HG03097 (cell line): ENCODE results near the gene OR4C3.
"Not testable (repeated sequence)": the region's sequence is repeated elsewhere in the genome, so short reads cannot be mapped to it uniquely, and the experiment has no call there.

Experiments
- ATAC-seq: cut with Tn5 transposase; IDR thresholded peaks from one replicate; pipeline ENCODE4 v1.9.1; 2021; ENCODE audit not compliant: unreplicated experiment, low FRiP score

The OR4C3 gene

DNA sequence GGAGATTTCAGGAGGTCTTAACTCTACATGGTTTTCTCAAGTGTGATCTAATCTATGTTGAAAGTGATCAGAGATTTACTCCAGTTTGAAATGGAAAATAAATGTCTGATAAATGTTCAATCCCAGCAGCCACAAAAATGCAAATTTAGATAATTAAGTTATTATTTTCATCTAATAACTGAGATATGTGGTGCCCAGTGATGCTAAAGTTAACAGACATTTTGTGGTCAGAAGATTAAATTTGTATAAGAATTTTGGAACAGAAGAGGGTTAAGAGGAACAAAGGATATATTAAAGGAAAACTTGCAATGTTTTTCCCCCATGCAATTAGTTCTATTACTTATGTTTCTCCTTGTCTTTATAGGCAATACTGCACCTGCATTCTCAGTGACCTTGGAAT lies at the start of gene OR4C3:
Gene OR4C3 (plus strand): TSS at position 301 of the 400 bp plus-strand sequence. CDS start 102 bp downstream, outside the sequence.
- ATAC-seq, result not testable (repeated sequence)

DNA sequence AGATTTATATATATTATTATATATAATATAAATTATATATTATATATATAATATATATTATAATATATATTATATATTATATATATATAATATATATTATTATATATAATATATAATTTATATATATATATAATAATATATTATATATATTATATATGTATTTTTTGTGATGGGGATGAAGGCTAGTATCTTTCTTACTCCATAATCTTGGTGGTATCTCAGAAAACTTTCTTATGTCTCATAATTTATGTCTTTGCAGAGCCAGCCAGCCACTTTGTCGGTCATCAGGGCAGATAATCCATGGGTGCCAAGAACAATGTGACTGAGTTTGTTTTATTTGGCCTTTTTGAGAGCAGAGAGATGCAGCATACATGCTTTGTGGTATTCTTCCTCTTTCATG lies 18.8 kb upstream of the OR4C3 start, which contains the start of gene OR4S1:
Gene OR4S1 (plus strand): TSS at position 301 of the 400 bp plus-strand sequence. CDS start 0 bp downstream, at position 301.
- ATAC-seq, result no peak

DNA sequence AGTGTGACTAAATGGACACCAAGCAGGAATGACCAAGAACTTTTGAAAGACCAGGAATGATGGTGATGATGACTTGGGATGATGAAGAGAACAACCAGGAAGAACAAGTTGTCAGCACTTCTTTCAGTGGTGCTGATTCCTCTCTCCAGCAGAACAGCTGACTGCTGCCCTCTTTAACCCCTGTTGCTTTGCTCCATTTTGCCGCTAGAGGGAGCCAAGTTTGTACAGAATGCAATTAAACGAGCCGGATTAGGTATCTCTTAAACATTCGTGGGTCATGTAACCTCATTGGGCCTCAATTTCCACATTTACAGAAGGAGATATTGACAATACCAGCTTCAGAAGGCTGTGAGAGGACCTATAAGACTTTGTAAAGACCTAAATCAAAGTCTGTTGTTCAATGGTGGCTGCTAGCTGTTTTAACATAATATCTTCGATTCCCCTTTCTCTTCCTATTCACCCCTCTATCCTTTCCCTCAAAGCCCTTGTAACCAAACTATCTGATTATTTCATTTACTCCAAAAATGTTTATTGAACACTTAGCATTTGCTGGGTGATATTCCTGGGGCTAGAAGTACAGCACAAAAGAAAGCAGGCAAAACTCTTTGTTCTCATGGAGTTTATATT lies 16.8 kb upstream of the OR4C3 start:
- no peak for ATAC-seq

DNA sequence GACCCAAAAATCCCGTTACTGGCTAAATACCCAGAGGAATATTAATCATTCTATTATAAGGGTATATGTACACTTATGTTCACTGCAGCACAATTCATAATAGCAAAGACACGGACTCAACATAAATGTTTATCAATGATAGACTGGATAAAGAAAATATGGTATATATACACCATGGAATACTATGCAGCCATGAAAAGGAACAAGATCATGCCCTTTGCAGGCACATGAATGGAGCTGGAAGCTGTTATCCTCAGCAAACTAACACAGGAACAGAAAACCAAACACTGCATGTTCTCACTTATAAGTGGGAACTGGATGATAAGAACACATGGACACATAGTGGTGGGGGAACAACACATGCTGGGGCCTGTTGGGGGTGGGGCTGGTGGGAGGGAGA lies 11.1 kb upstream of the OR4C3 start:
- not testable (repeated sequence) for ATAC-seq

DNA sequence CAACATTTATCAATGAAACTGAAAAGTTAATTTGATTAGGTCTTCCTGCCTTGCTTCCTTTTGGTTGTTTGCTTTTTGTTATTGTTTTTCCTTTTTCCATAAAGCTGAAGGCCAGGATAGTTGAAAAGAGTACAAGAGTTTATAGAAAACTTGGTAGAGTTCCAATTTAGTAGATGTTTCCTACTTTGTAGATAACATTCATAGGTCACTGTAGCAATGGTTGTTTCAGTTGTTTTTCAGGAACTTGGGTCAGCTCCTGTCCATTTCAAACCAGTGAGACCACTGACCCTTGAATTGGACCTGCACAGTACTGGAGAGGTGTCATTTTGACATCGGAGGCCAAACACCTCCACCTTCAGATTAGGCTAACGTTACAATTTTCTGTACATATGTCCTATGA lies 4.9 kb upstream of the OR4C3 start:
- ATAC-seq, result not testable (repeated sequence)

DNA sequence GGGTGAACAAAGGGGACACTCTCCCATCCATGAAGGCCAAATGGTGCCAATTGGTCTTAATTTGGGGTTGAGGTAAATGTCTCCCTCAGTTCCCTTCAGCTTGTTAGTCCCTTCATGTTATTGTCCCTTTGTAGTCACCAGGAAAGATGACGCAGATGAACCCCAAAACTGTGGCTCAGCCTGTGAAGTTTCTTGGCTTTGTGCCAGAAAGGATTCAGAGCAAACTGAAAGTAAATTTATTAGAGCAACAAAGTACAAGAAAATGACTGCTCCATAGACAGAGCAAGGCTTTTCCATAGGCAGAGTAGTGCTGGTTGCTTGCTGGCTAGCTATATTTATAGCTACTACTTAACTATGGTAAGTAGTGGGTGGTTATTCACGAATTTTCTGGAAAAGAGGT lies 16.7 kb downstream of the OR4C3 start:
- no peak for ATAC-seq

DNA sequence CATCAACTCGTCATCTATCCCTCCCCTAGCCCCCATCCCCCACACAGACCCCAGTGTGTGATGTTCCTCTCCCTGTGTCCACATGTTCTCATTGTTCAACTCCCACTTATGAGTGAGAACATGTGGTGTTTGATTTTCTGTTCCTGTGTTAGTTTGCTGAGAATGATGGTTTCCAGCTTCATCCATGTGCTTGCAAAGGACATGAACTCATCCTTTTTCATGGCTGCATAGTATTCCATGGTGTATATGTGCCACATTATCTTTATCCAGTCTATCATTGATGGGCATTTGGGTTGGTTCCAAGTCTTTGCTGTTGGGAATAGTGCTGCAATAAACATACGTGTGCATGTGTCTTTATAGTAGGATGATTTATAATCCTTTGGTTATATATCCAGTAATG lies 17.8 kb downstream of the OR4C3 start:
- ATAC-seq, result not testable (repeated sequence)

DNA sequence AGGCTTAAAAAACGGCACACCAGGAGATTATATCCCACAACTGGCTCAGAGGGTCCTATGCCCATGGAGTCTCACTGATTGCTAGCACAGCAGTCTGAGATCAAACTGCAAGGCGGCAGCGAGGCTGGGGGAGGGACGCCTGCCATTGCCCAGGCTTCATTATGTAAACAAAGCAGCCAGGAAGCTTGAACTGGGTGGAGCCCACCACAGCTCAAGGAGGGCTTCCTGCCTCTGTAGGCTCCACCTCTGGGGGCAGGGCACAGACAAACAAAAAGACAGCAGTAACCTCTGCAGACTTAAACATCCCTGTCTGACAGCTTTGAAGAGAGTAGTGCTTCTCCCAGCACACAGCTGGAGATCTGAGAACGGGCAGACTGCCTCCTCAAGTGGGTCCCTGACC lies 21.6 kb downstream of the OR4C3 start:
- ATAC-seq, result not testable (repeated sequence)

DNA sequence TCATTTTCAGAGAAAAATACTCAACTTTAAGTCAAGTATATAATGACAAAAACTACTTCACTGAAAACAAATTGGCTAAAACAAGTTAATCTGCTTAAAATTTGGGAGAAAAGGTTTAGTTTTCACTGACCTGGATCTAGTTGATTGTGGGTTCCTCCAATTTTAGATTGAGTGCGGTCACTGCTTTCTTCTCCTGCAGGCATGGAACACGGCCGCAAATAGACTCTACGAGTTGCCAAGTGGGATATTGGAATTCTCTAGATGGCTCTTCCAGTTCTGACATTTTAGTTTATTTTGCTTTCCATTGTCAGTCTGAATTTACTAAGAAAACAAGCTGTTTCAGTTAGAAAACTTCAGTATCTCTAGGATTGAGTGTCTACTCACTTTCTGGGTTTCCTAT lies 29.3 kb downstream of the OR4C3 start:
- no peak for ATAC-seq

DNA sequence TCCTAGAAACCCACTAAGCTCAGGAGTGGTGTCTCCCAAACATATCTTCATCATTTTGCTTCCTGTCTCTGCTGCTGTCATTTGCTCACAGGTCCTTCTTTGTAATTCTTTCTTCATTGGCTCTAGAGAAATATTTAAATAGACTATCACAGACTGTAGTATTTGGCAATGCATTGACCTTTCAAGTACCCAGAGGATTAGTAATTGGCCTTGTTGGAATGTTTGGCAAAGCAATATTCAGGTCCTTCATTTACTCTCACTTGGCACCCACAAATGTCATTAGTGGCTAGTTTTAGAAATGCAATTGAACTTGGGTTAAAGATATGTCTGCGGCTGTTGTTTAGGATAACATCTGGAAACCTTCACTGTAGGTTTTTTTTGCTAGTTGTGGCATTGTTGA lies 30.0 kb downstream of the OR4C3 start:
- no peak for ATAC-seq

DNA sequence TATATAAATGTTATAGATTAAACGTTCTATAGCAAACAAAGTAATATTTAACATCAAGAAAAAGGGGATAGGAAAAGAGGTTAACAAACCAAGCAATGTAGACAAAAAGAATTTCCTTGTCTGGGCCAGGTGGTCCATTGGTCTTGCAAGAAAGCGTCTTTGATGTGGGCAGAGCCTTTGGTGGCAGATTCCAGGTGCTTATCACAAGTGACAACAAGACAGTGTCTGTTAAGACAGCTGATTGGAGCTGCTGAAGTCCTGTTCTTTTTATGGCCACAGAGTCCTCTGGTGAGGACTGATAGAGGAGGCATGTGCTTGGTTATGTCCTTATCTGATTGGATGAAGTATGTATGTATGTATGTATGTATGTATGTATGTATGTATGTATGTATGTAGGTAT lies 36.6 kb downstream of the OR4C3 start:
- ATAC-seq, result not testable (repeated sequence)

DNA sequence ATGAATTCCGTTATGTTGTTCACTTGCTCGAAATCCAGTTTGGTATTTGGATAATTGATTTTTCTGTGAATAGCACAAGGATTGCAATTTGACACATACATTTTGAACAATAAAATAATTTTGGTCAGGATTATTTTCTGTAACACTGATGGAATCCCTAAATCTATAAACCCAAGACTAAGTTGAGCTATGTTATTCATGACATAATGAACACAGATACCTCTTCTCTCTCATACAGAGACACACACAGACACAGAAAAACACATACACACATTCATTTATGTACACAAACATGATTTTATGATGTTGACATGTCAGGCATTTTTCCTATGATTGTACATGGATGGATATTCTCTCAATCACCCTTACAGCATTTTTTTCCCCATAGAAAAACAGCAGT lies 41.6 kb downstream of the OR4C3 start, which contains the start of gene OR4C5:
Gene OR4C5 (minus strand): TSS at position 101 of the 400 bp plus-strand sequence. CDS start 0 bp downstream, at position 101.
- no peak for ATAC-seq
